ENCODE results near the gene TAOK3.

GRCh38 chr12:118140825-118141224, 231.9 kb downstream of the TAOK3 start:
- TF ChIP-seq EZH2 (IDR thresholded peaks at IDR 0.05; ENCODE audit: borderline replicate concordance, low read depth, low read length, severe bottlenecking) (no peak), CTCF (IDR thresholded peaks at IDR 0.05; ENCODE audit: extremely low read depth in 1 of 2, insufficient read depth in 1 of 2, low read depth in 1 of 2, low read length in 2 of 2) (no peak), JUN (IDR thresholded peaks at IDR 0.05; ENCODE audit: borderline replicate concordance, insufficient read depth, insufficient read length, low read depth) (no peak), POLR2A (IDR thresholded peaks at IDR 0.05; ENCODE audit: low read depth, low read length) (no peak), POLR2AphosphoS5 (IDR thresholded peaks at IDR 0.05; ENCODE audit: insufficient read depth, low read depth, low read length) (no peak)

Data from endothelial cell of umbilical vein (primary cell).